HG02981 (cell line): ENCODE measurements around the gene PCGF5.
"Not testable (repeated sequence)": the region's sequence is repeated elsewhere in the genome, so short reads cannot be mapped to it uniquely, and the experiment has no call there.

Experiments
- ATAC-seq: cut with Tn5 transposase; IDR thresholded peaks from one replicate; pipeline ENCODE4 v1.9.1; 2021; ENCODE audit warnings: mild to moderate bottlenecking, moderate library complexity; ENCODE audit not compliant: unreplicated experiment

Gene PCGF5

GRCh38 chr10:91271886-91272285 lies 51.4 kb downstream of the PCGF5 start:
- no peak for ATAC-seq

GRCh38 chr10:91284486-91285090 lies 64.1 kb downstream of the PCGF5 start:
- ATAC-seq, result no peak

- no peak for ATAC-seq
Measured at GRCh38 chr10:91286572-91286971, 66.1 kb downstream of the PCGF5 start.

- no peak for ATAC-seq
Measured at GRCh38 chr10:91287276-91287675, 66.8 kb downstream of the PCGF5 start.

- ATAC-seq, result no peak
Measured at GRCh38 chr10:91287912-91288311, 67.4 kb downstream of the PCGF5 start.

GRCh38 chr10:91289305-91289704 lies 68.8 kb downstream of the PCGF5 start:
- ATAC-seq, result no peak

GRCh38 chr10:91290607-91291006 lies 70.1 kb downstream of the PCGF5 start:
- ATAC-seq, result no peak

- ATAC-seq, result no peak
Measured at GRCh38 chr10:91294134-91294906, 73.9 kb downstream of the PCGF5 start.

- no peak for ATAC-seq
Measured at GRCh38 chr10:91295346-91295745, 74.9 kb downstream of the PCGF5 start.

GRCh38 chr10:91296471-91296870 lies 76.0 kb downstream of the PCGF5 start:
- no peak for ATAC-seq

- peak; percentile 91 for ATAC-seq
Measured at GRCh38 chr10:91298224-91298871, 77.9 kb downstream of the PCGF5 start.

- ATAC-seq, result no peak
Measured at GRCh38 chr10:91299999-91300575, 79.6 kb downstream of the PCGF5 start.

GRCh38 chr10:91302946-91303345 lies 82.5 kb downstream of the PCGF5 start:
- not testable (repeated sequence) for ATAC-seq

- ATAC-seq, result not testable (repeated sequence)
Measured at GRCh38 chr10:91305979-91306378, 85.5 kb downstream of the PCGF5 start.

GRCh38 chr10:91307489-91307888 lies 87.0 kb downstream of the PCGF5 start:
- ATAC-seq, result no peak

- no peak for ATAC-seq
Measured at GRCh38 chr10:91309711-91310110, 89.2 kb downstream of the PCGF5 start.

GRCh38 chr10:91311601-91312381 lies 91.3 kb downstream of the PCGF5 start:
- ATAC-seq, result no peak

GRCh38 chr10:91312382-91312733 lies 91.9 kb downstream of the PCGF5 start:
- no peak for ATAC-seq

- no peak for ATAC-seq
Measured at GRCh38 chr10:91313796-91314485, 93.5 kb downstream of the PCGF5 start.

- ATAC-seq, result no peak
Measured at GRCh38 chr10:91316486-91316885, 96.0 kb downstream of the PCGF5 start.
